Measurements from ENCODE around the gene TADA2A.

DNA sequence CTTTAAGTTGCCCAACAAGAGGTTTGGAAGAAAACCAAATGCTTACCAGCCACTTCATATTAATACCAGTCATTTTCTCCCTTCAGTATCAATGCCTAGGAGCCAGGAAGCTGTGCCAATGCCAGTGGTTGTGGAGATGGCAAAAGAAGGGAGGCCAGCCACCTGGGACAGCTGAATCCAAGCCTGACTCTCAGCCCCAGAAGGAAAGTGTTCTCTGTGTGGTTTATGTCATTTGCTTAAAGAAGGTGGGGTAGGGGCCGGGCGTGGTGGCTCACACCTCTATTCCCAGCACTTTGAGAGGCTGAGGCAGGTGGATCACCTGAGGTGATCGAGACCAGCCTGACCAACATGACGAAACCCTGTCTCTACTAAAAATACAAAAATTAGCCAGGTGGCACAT is 17.5 kb upstream of the TADA2A start:
- TF ChIP-seq, protein P1, sequence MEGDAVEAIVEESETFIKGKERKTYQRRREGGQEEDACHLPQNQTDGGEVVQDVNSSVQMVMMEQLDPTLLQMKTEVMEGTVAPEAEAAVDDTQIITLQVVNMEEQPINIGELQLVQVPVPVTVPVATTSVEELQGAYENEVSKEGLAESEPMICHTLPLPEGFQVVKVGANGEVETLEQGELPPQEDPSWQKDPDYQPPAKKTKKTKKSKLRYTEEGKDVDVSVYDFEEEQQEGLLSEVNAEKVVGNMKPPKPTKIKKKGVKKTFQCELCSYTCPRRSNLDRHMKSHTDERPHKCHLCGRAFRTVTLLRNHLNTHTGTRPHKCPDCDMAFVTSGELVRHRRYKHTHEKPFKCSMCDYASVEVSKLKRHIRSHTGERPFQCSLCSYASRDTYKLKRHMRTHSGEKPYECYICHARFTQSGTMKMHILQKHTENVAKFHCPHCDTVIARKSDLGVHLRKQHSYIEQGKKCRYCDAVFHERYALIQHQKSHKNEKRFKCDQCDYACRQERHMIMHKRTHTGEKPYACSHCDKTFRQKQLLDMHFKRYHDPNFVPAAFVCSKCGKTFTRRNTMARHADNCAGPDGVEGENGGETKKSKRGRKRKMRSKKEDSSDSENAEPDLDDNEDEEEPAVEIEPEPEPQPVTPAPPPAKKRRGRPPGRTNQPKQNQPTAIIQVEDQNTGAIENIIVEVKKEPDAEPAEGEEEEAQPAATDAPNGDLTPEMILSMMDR (conservative IDR thresholded peaks at IDR 0.05; ENCODE audit: low read length) = no peak
- TF ChIP-seq EZH2phosphoT487 (IDR thresholded peaks at IDR 0.05; ENCODE audit: borderline replicate concordance) = no peak

Data from Loucy (cell line).